GM18861 (cell line): ENCODE measurements around the gene CDC45.
"Not testable (repeated sequence)": the region's sequence is repeated elsewhere in the genome, so short reads cannot be mapped to it uniquely, and the experiment has no call there.

Experiments used
- ATAC-seq: cut with Tn5 transposase; IDR thresholded peaks from one replicate; pipeline ENCODE4 v1.9.1; 2021; ENCODE audit not compliant: unreplicated experiment

The CDC45 gene

GRCh38 chr22:19479355-19480172 lies at the start of gene CDC45:
Gene CDC45 (plus strand): TSS chr22:19479920. CDS start chr22:19479969, 49 bp downstream.
- peak; percentile 77 for ATAC-seq

- ATAC-seq, result no peak
Measured at GRCh38 chr22:19429950-19430889, 49.5 kb upstream of the CDC45 start.

- no peak for ATAC-seq
Measured at GRCh38 chr22:19430890-19431541, 48.7 kb upstream of the CDC45 start.

- ATAC-seq, result peak; percentile 35
Measured at GRCh38 chr22:19431649-19432132, 48.0 kb upstream of the CDC45 start, which contains the start of gene HIRA. Gene HIRA (minus strand): TSS chr22:19431733. CDS start chr22:19431476, 257 bp downstream.

GRCh38 chr22:19432133-19432851 lies 47.4 kb upstream of the CDC45 start, which contains the start of gene MRPL40:
Gene MRPL40 (plus strand): TSS chr22:19432545. CDS start chr22:19432555, 10 bp downstream.
- peak; percentile 72 for ATAC-seq

- no peak for ATAC-seq
Measured at GRCh38 chr22:19434401-19434800, 45.3 kb upstream of the CDC45 start.

GRCh38 chr22:19434829-19435580 lies 44.7 kb upstream of the CDC45 start:
- no peak for ATAC-seq

- not testable (repeated sequence) for ATAC-seq
Measured at GRCh38 chr22:19436444-19437161, 43.1 kb upstream of the CDC45 start.

- ATAC-seq, result no peak
Measured at GRCh38 chr22:19438298-19438697, 41.4 kb upstream of the CDC45 start.

GRCh38 chr22:19440411-19441195 lies 39.1 kb upstream of the CDC45 start:
- no peak for ATAC-seq

GRCh38 chr22:19442166-19442565 lies 37.6 kb upstream of the CDC45 start:
- ATAC-seq, result no peak

- no peak for ATAC-seq
Measured at GRCh38 chr22:19443544-19444211, 36.0 kb upstream of the CDC45 start.

GRCh38 chr22:19445279-19445982 lies 34.3 kb upstream of the CDC45 start:
- ATAC-seq, result not testable (repeated sequence)

- ATAC-seq, result no peak
Measured at GRCh38 chr22:19446603-19447329, 33.0 kb upstream of the CDC45 start.

GRCh38 chr22:19447330-19448075 lies 32.2 kb upstream of the CDC45 start, which contains the start of gene C22orf39:
Gene C22orf39 (minus strand): TSS chr22:19447711. CDS start chr22:19447688, 23 bp downstream.
- ATAC-seq, result peak; percentile 67
